HepG2 (cell line): ENCODE data around the gene RHBDD3. TPM values are rescaled to one million over a fixed set of nuclear protein-coding genes. Genes with fewer than 3 reads are reported as not detected.

Experiments used
- ATAC-seq: fragments of 200-7000 bp; cut with Tn5 transposase; 3 replicates; pipeline ENCODE4 v1.9.1; 2020; ENCODE audit warnings: mild to moderate bottlenecking, moderate library complexity
- BruUV-seq: library from RNA; stranded (reverse); fragments of 400-500 nt; replicated peaks from 2 replicates; lab custom pipeline; 2021; lab: Mats Ljungman, UMichigan
- CTCF ChIA-PET: fragments of 300-600 bp; formaldehyde crosslinking; extraction: SDS; loops from one replicate; lab custom pipeline; 2021; ENCODE audit warnings: low total read pairs, inconsistent platforms, low intra/inter-chr PET ratio; lab: Yijun Ruan, JAX
- POLR2A ChIA-PET: fragments of 350-600 bp; sonication (Branson Sonifier 250); formaldehyde crosslinking; loops from one replicate; lab custom pipeline; 2020; ENCODE audit warnings: antibody characterized with exemption, inconsistent platforms; lab: Yijun Ruan, JAX
- DNase-seq: peaks from one replicate; pipeline ENCODE4 v3.0.0-alpha.2; 2015; ENCODE audit warnings: low spot score
- FAIRE-seq: peaks from 3 replicates; lab custom pipeline; 2011; peaks lifted over from hg19 to GRCh38; lab: Jason Lieb, UNC
- H2AFZ ChIP-seq: one replicate; pipeline ENCODE4 v1.6.1; 2011; ENCODE audit warnings: low read length, inconsistent platforms
- H3K27ac ChIP-seq: fragments of 300-600 bp; 3 replicates; pipeline ENCODE4 v1.8.0; 2011; ENCODE audit warnings: mixed run types, mild to moderate bottlenecking, mixed read lengths, low read length, inconsistent platforms; ENCODE audit not compliant: insufficient read depth; ENCODE audit errors: extremely low read length
- H3K27me3 ChIP-seq, 2 experiments: fragments of 200-600 bp in 1 of 2; 2 replicates in 1 of 2; 3 replicates in 1 of 2; pipeline versions ENCODE4 v1.6.0 to v1.8.0; 2011; ENCODE audit warnings: low read length in 2 of 2, mild to moderate bottlenecking in 2 of 2, moderate library complexity in 2 of 2, inconsistent platforms in 1 of 2; ENCODE audit not compliant: insufficient read depth in 2 of 2, control insufficient read depth in 1 of 2
- H3K36me3 ChIP-seq, 2 experiments: fragments of 200-600 bp in 1 of 2; replicated peaks in 1 of 2; 2 replicates in 1 of 2; 3 replicates in 1 of 2; pipeline versions ENCODE4 v1.5.1 to v1.8.0; 2011; ENCODE audit warnings: low read length in 2 of 2, inconsistent platforms in 1 of 2; ENCODE audit not compliant: insufficient read depth in 2 of 2, control insufficient read depth in 1 of 2
- H3K4me1 ChIP-seq: 2 replicates; pipeline ENCODE4 v1.5.1; 2012; ENCODE audit warnings: low read length, inconsistent platforms; ENCODE audit not compliant: insufficient read depth
- H3K4me2 ChIP-seq: 2 replicates; pipeline ENCODE4 v1.6.0; 2011; ENCODE audit warnings: low read depth, low read length, inconsistent platforms
- H3K4me3 ChIP-seq, 3 experiments: fragments of 200-600 bp in 1 of 3; sonication (generic), shearing (Covaris generic) in 1 of 3; replicated peaks in 1 of 3; 2 replicates each; pipeline ENCODE4 v1.5.1; 2011 to 2016; ENCODE audit warnings: low read length in 3 of 3, inconsistent platforms in 2 of 3, low read depth in 2 of 3, mild to moderate bottlenecking in 2 of 3, control low read depth in 1 of 3, mixed read lengths in 1 of 3; ENCODE audit not compliant: insufficient read depth in 1 of 3
- H3K79me2 ChIP-seq: one replicate; pipeline ENCODE4 v1.6.1; 2011; ENCODE audit warnings: low read length, inconsistent platforms; ENCODE audit not compliant: insufficient read depth
- H3K9ac ChIP-seq: 2 replicates; pipeline ENCODE4 v1.6.0; 2011; ENCODE audit warnings: mild to moderate bottlenecking, low read depth, low read length, inconsistent platforms; ENCODE audit not compliant: insufficient read depth
- H3K9me3 ChIP-seq: 2 replicates; pipeline ENCODE4 v1.5.1; 2012; ENCODE audit warnings: mild to moderate bottlenecking, low read length
- H4K20me1 ChIP-seq: 2 replicates; pipeline ENCODE4 v1.6.0; 2011; ENCODE audit warnings: inconsistent platforms, mild to moderate bottlenecking, low read length, moderate library complexity; ENCODE audit not compliant: insufficient read depth
- ATRX ChIP-seq: sonication (generic); formaldehyde crosslinking; IDR thresholded peaks from 2 replicates; pipeline ENCODE4 v1.4.0; 2020; ENCODE audit warnings: missing genetic modification reagents, borderline replicate concordance
- BCL3 ChIP-seq: sonication (generic); formaldehyde crosslinking; IDR thresholded peaks from 2 replicates; pipeline ENCODE4 v1.5.1; 2020; ENCODE audit warnings: mild to moderate bottlenecking, missing genetic modification reagents, moderate library complexity
- BRCA1 ChIP-seq: sonication (generic); formaldehyde crosslinking; IDR thresholded peaks from 2 replicates; pipeline ENCODE4 v1.4.0; 2020; ENCODE audit warnings: missing genetic modification reagents
- CREB3 ChIP-seq: sonication (generic); formaldehyde crosslinking; IDR thresholded peaks from 2 replicates; pipeline ENCODE4 v1.5.0; 2020; ENCODE audit warnings: missing genetic modification reagents
- HMG20B ChIP-seq: conservative IDR thresholded peaks from 2 replicates; pipeline ENCODE4 v1.6.1; 2016; ENCODE audit warnings: missing genetic modification reagents, missing compliant biosample characterization
- KDM1A ChIP-seq: IDR thresholded peaks from 2 replicates; pipeline ENCODE4 v1.6.1; 2016; ENCODE audit warnings: missing compliant biosample characterization
- KLF9 ChIP-seq: IDR thresholded peaks from 2 replicates; pipeline ENCODE4 v1.6.1; 2016; ENCODE audit warnings: low read depth
- MXI1 ChIP-seq: IDR thresholded peaks from 3 replicates; pipeline ENCODE4 v1.6.1; 2012; ENCODE audit warnings: low read depth, low read length, inconsistent platforms, borderline replicate concordance
- MYC ChIP-seq: sonication (generic); formaldehyde crosslinking; IDR thresholded peaks from 2 replicates; pipeline ENCODE4 v1.9.0; 2021; ENCODE audit warnings: missing genetic modification reagents, borderline replicate concordance
- SKI ChIP-seq: fragments of 450-650 bp; IDR thresholded peaks from one replicate; pipeline ENCODE4 v1.6.1; 2018; ENCODE audit warnings: mild to moderate bottlenecking; ENCODE audit not compliant: partially characterized antibody
- SMARCE1 ChIP-seq: fragments of 450-650 bp; IDR thresholded peaks from 2 replicates; pipeline ENCODE4 v1.6.1; 2017; ENCODE audit warnings: borderline replicate concordance
- THAP8 ChIP-seq: sonication (generic); formaldehyde crosslinking; IDR thresholded peaks from 2 replicates; pipeline ENCODE4 v1.5.1; 2020; ENCODE audit warnings: missing genetic modification reagents, mild to moderate bottlenecking, borderline replicate concordance
- YY1 ChIP-seq: IDR thresholded peaks from 2 replicates; pipeline ENCODE4 v1.6.1; 2011; ENCODE audit warnings: low read length, low read depth, moderate library complexity, mild to moderate bottlenecking; ENCODE audit not compliant: insufficient read depth, insufficient replicate concordance
- ZBTB38 ChIP-seq: sonication (generic); formaldehyde crosslinking; IDR thresholded peaks from 2 replicates; pipeline ENCODE4 v1.5.1; 2020; ENCODE audit warnings: mild to moderate bottlenecking, missing genetic modification reagents
- ZFP37 ChIP-seq: sonication (generic); formaldehyde crosslinking; IDR thresholded peaks from 2 replicates; pipeline ENCODE4 v1.4.0; 2020; ENCODE audit warnings: missing genetic modification reagents, borderline replicate concordance
- ZFX ChIP-seq: sonication (generic); formaldehyde crosslinking; IDR thresholded peaks from 2 replicates; pipeline ENCODE4 v1.4.0; 2020; ENCODE audit warnings: mild to moderate bottlenecking, low read depth, missing genetic modification reagents, moderate library complexity
- ZKSCAN5 ChIP-seq: sonication (generic); formaldehyde crosslinking; IDR thresholded peaks from 2 replicates; pipeline ENCODE4 v1.5.1; 2020; ENCODE audit warnings: mild to moderate bottlenecking, missing genetic modification reagents
- ZNF567 ChIP-seq: sonication (generic); formaldehyde crosslinking; IDR thresholded peaks from 2 replicates; pipeline ENCODE4 v1.8.1; 2023; ENCODE audit warnings: mild to moderate bottlenecking, missing genetic modification reagents, borderline replicate concordance
- ZNF607 ChIP-seq: sonication (generic); formaldehyde crosslinking; IDR thresholded peaks from 2 replicates; pipeline ENCODE4 v1.5.1; 2020; ENCODE audit warnings: missing genetic modification reagents, mild to moderate bottlenecking, borderline replicate concordance
- WGBS: methylation state at CpG from one replicate; pipeline ENCODE4 v1.1.6; 2017; ENCODE audit warnings: low lambda C conversion rate; 5-methylcytosine and 5-hydroxymethylcytosine counted together
- in situ Hi-C: cut with HindIII; loops from 2 replicates; pipeline ENCODE4 v1.10.0; 2017; ENCODE audit warnings: low pct_unique_long_range_greater_than_20kb; ENCODE audit not compliant: extremely low pct_ligation_motif_present
- intact Hi-C: fragments of 100-400 bp; cut with micrococcal nuclease; formaldehyde crosslinking; loops from one replicate; pipeline ENCODE4 v1.10.0; 2022; ENCODE audit not compliant: unreplicated experiment
- polyA plus RNA-seq, 8 experiments: library from polyadenylated mRNA; depleted of rRNA in 3 of 8; stranded (reverse) in 7 of 8; unstranded in 1 of 8; fragments of >200 nt; fragmentation: Illumina TruSeq in 4 of 8; extraction: Trizol in 4 of 8; gene quantifications; 2 replicates each; pipeline versions ENCODE4 v1.2.1 to v1.2.3, GENCODE V29; 2011 to 2016; ENCODE audit warnings: low read depth in 4 of 8, missing spikeins in 1 of 8, mixed read lengths in 1 of 8; ENCODE audit not compliant: insufficient read depth in 1 of 8
- total RNA-seq, 5 experiments: library from RNA; depleted of rRNA; stranded (reverse); fragments of >200 nt; fragmentation: Illumina TruSeq; extraction: Trizol; gene quantifications; 2 replicates each; pipeline ENCODE4 v1.2.3, GENCODE V29; 2016; ENCODE audit warnings: low read depth in 1 of 5

The RHBDD3 gene
- total and polyA plus RNA-seq, 2 of the 13 experiments (the other 11 are each of a cell fraction or from before 2014, with no cell fraction given), result 12.1 to 26.7 TPM

- H3K4me1 ChIP-seq, result peaks cover 68% of the 10 kb centered on the region
- peak; percentile 59 for ATAC-seq
- no peak overlapping the region for H2AFZ ChIP-seq
- H3K27ac ChIP-seq, result peak overlapping the region; percentile 46
- no peaks in the 10 kb centered on the region for H3K36me3 ChIP-seq
- no peaks in the 10 kb centered on the region for H3K27me3 ChIP-seq
- intact Hi-C loops (loop anchor here (1.0 kb wide), 1 partner anchor 52 kb away; no protein-coding TSS in a partner anchor), in situ Hi-C loops (loop anchor here (5.0 kb wide), 1 partner anchor 50 kb away; no protein-coding TSS in a partner anchor)
- peak overlapping the region; percentile 74 to 88 (median 83) for H3K4me3 ChIP-seq
- POLR2A ChIA-PET, result interaction anchor here (1.1 kb wide), 1 partner anchor 37 kb away, joined by 3 read pairs; no protein-coding TSS in a partner anchor
- H4K20me1 ChIP-seq, result no peaks in the 10 kb centered on the region
- no peaks in the 10 kb centered on the region for H3K9me3 ChIP-seq
- H3K79me2 ChIP-seq, result no peaks in the 10 kb centered on the region
- FAIRE-seq, result no peak
- H3K9ac ChIP-seq, result peak overlapping the region; percentile 62; the same call in 1 of the 2 replicates
- H3K4me2 ChIP-seq, result peak overlapping the region; percentile 98
- peak; percentile 39 for DNase-seq
- whole genome bisulfite sequencing, result 14% methylated on average over 40 of the region's 83 CpGs
- CTCF ChIA-PET, result interaction anchor here (2.2 kb wide), 1 partner anchor 52 kb away, joined by 8 read pairs; no protein-coding TSS in a partner anchor
- no TSS peak for BruUV-seq
- peak; percentile 11 for TF ChIP-seq SKI
- TF ChIP-seq BRCA1, result no peak
- peak; percentile 34 for TF ChIP-seq MYC (CRISPR knock-in tag)
- no peak for TF ChIP-seq SMARCE1
- TF ChIP-seq CREB3 (CRISPR knock-in tag), result no peak
- peak; percentile 54; the same call in 1 of the 3 replicates for TF ChIP-seq MXI1
- 0 out of 2 replicates have a peak, but pooled peaks have one; percentile 38 for TF ChIP-seq ZNF607 (CRISPR knock-in tag)
- peak; percentile 50 for TF ChIP-seq ZBTB38 (CRISPR knock-in tag)
- TF ChIP-seq ATRX (CRISPR knock-in tag), result no peak
- no peak for TF ChIP-seq BCL3 (CRISPR knock-in tag)
- TF ChIP-seq KDM1A (CRISPR knock-in tag), result peak; percentile 71; the same call in 1 of the 2 replicates
- no peak for TF ChIP-seq HMG20B (CRISPR knock-in tag)
- peak; percentile 50 for TF ChIP-seq ZFX (CRISPR knock-in tag)
- TF ChIP-seq ZKSCAN5 (CRISPR knock-in tag), result no peak
- peak; percentile 31; the same call in 1 of the 2 replicates for TF ChIP-seq THAP8 (CRISPR knock-in tag)
- TF ChIP-seq ZFP37 (CRISPR knock-in tag), result 0 out of 2 replicates have a peak, but pooled peaks have one; percentile 14
- 0 out of 2 replicates have a peak, but pooled peaks have one; percentile 15 for TF ChIP-seq ZNF567
- TF ChIP-seq YY1, result peak; percentile 19
- no peak for TF ChIP-seq KLF9 (CRISPR knock-in tag)
Observed at GRCh38 chr22:29306835-29307595, 39.2 kb upstream of the RHBDD3 start.
